ENCODE measurements around the gene RBM4.

The RBM4 gene

GRCh38 chr11:66628061-66628603 lies 10.4 kb upstream of the RBM4 start:
- Histone ChIP-seq H3K79me2 (ENCODE audit: insufficient read depth, low read length) (peaks cover 100% of the 10 kb centered on the region), H3K27me3 (ENCODE audit: insufficient read depth, low read length, poor library complexity, severe bottlenecking) (no peaks in the 10 kb centered on the region)

GRCh38 chr11:66629356-66629755 lies 9.1 kb upstream of the RBM4 start:
- H3K4me1 ChIP-seq (ENCODE audit: insufficient read depth, low read length, poor library complexity, severe bottlenecking): no peaks in the 10 kb centered on the region
- H3K79me2 ChIP-seq (ENCODE audit: insufficient read depth, low read length): peaks cover 100% of the 10 kb centered on the region
- H3F3A ChIP-seq (ENCODE audit: low read depth): no peaks in the 10 kb centered on the region
- H3K27me3 ChIP-seq (ENCODE audit: insufficient read depth, low read length, poor library complexity, severe bottlenecking): no peaks in the 10 kb centered on the region
- H3K4me2 ChIP-seq (ENCODE audit: low read depth, low read length, poor library complexity, severe bottlenecking): no peak overlapping the region
- H3K9me3 ChIP-seq (ENCODE audit: insufficient read depth, low read depth, low read length): no peaks in the 10 kb centered on the region
- no peak overlapping the region for H2AFZ ChIP-seq (ENCODE audit: low read length)
- H4K20me1 ChIP-seq (ENCODE audit: insufficient read depth, low read length, poor library complexity, severe bottlenecking): peaks cover 93% of the 10 kb centered on the region
- no peak overlapping the region for H3K9ac ChIP-seq (ENCODE audit: low read depth, low read length, poor library complexity, severe bottlenecking)
- H3K4me3 ChIP-seq (ENCODE audit: low read length, poor library complexity, severe bottlenecking): no peak overlapping the region
- H3K36me3 ChIP-seq (ENCODE audit: insufficient read depth, low read length): peaks cover 87% of the 10 kb centered on the region
- TF ChIP-seq EZH2phosphoT487 (IDR thresholded peaks at IDR 0.05; ENCODE audit: borderline replicate concordance) (no peak), CTCF (conservative IDR thresholded peaks at IDR 0.05; ENCODE audit: low read length) (no peak)
- no peaks in the 10 kb centered on the region for H3K9me2 ChIP-seq (replicated peaks; ENCODE audit: low read depth, low read length)

More at GRCh38 chr11:66628061-66628603, 10.4 kb upstream of the RBM4 start:
- TF ChIP-seq EZH2phosphoT487 (IDR thresholded peaks at IDR 0.05; ENCODE audit: borderline replicate concordance) (no peak), CTCF (conservative IDR thresholded peaks at IDR 0.05; ENCODE audit: low read length) (no peak)
- Histone ChIP-seq H2AFZ (ENCODE audit: low read length) (no peak overlapping the region), H3K9me3 (ENCODE audit: insufficient read depth, low read depth, low read length) (no peaks in the 10 kb centered on the region), H3F3A (ENCODE audit: low read depth) (no peaks in the 10 kb centered on the region), H3K36me3 (ENCODE audit: insufficient read depth, low read length) (peaks cover 90% of the 10 kb centered on the region), H3K9me2 (replicated peaks; ENCODE audit: low read depth, low read length) (no peaks in the 10 kb centered on the region), H3K4me2 (ENCODE audit: low read depth, low read length, poor library complexity, severe bottlenecking) (no peak overlapping the region), H4K20me1 (ENCODE audit: insufficient read depth, low read length, poor library complexity, severe bottlenecking) (peaks cover 95% of the 10 kb centered on the region), H3K4me3 (ENCODE audit: low read length, poor library complexity, severe bottlenecking) (no peak overlapping the region), H3K9ac (ENCODE audit: low read depth, low read length, poor library complexity, severe bottlenecking) (no peak overlapping the region), H3K4me1 (ENCODE audit: insufficient read depth, low read length, poor library complexity, severe bottlenecking) (peaks cover 6% of the 10 kb centered on the region)

DNA sequence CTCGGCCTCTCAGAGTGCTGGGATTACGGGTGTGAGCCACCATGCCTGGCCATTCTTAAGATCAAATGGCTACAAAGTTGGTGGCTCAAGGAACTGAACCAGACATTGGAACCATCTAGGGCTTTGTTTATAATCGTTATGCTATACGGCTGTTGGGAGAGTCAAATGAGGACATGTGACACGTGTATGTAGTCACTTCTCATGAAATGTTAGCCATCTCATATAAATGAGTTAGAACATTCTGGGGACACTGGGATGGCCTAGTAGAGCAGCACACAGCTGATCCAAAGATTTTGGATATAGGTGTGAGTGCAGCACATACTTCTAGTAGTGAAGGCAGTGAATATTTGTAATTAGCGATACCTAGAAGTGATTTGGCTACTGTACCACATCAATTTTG lies 6.6 kb upstream of the RBM4 start:
- Histone ChIP-seq H3K27me3 (ENCODE audit: insufficient read depth, low read length, poor library complexity, severe bottlenecking) (no peaks in the 10 kb centered on the region), H3F3A (ENCODE audit: low read depth) (peaks cover 7% of the 10 kb centered on the region), H3K36me3 (ENCODE audit: insufficient read depth, low read length) (peaks cover 69% of the 10 kb centered on the region), H3K9ac (ENCODE audit: low read depth, low read length, poor library complexity, severe bottlenecking) (no peak overlapping the region), H3K79me2 (ENCODE audit: insufficient read depth, low read length) (peaks cover 100% of the 10 kb centered on the region), H3K9me3 (ENCODE audit: insufficient read depth, low read depth, low read length) (no peaks in the 10 kb centered on the region), H2AFZ (ENCODE audit: low read length) (no peak overlapping the region), H3K9me2 (replicated peaks; ENCODE audit: low read depth, low read length) (no peaks in the 10 kb centered on the region), H3K4me3 (ENCODE audit: low read length, poor library complexity, severe bottlenecking) (no peak overlapping the region), H3K4me1 (ENCODE audit: insufficient read depth, low read length, poor library complexity, severe bottlenecking) (no peaks in the 10 kb centered on the region), H3K4me2 (ENCODE audit: low read depth, low read length, poor library complexity, severe bottlenecking) (no peak overlapping the region), H4K20me1 (ENCODE audit: insufficient read depth, low read length, poor library complexity, severe bottlenecking) (peaks cover 85% of the 10 kb centered on the region)
- TF ChIP-seq CTCF (conservative IDR thresholded peaks at IDR 0.05; ENCODE audit: low read length): no peak
- TF ChIP-seq EZH2phosphoT487 (IDR thresholded peaks at IDR 0.05; ENCODE audit: borderline replicate concordance): no peak

Measured in Loucy (cell line).